Measurements from ENCODE around the gene LGALS3. TPM values are rescaled to one million over a fixed set of nuclear protein-coding genes. Genes with fewer than 3 reads are reported as not detected.

Gene LGALS3
- total RNA-seq, 1 donor = 368 TPM

GRCh38 chr14:55138091-55138490, 9.0 kb downstream of the LGALS3 start:
- H2AFZ ChIP-seq (ENCODE audit: low read length) = no peak overlapping the region
- H4K20me1 ChIP-seq (ENCODE audit: insufficient read depth, low read length) = peaks cover 13% of the 10 kb centered on the region
- DNase-seq (ENCODE audit: insufficient read length, low spot score, missing footprints) = no peak
- no peaks in the 10 kb centered on the region for H3K9me3 ChIP-seq (ENCODE audit: low read depth, low read length)
- H3K36me3 ChIP-seq (ENCODE audit: insufficient read depth, low read length) = peaks cover 48% of the 10 kb centered on the region
- H3K4me2 ChIP-seq (ENCODE audit: insufficient read depth, low read length) = peak overlapping the region; percentile 74
- H3K4me3 ChIP-seq (ENCODE audit: insufficient read depth, low read length) = no peak overlapping the region
- H3K4me1 ChIP-seq (ENCODE audit: insufficient read depth, low read length) = peaks cover 31% of the 10 kb centered on the region
- no peaks in the 10 kb centered on the region for H3K27me3 ChIP-seq (ENCODE audit: insufficient read depth, low read length)
- peak overlapping the region; percentile 83 for H3K27ac ChIP-seq (ENCODE audit: low read depth, low read length)
- peak; percentile 38 for TF ChIP-seq CTCF (IDR thresholded peaks at IDR 0.05; ENCODE audit: extremely low read depth, low read depth, low read length)
- peaks cover 74% of the 10 kb centered on the region for H3K79me2 ChIP-seq (ENCODE audit: insufficient read depth, low read length)

- Histone ChIP-seq H3K36me3 (ENCODE audit: insufficient read depth, low read length) (peaks cover 55% of the 10 kb centered on the region), H3K4me3 (ENCODE audit: insufficient read depth, low read length) (no peak overlapping the region), H3K4me1 (ENCODE audit: insufficient read depth, low read length) (peaks cover 23% of the 10 kb centered on the region), H3K27ac (ENCODE audit: low read depth, low read length) (peak overlapping the region; percentile 18), H3K4me2 (ENCODE audit: insufficient read depth, low read length) (no peak overlapping the region), H3K9me3 (ENCODE audit: low read depth, low read length) (no peaks in the 10 kb centered on the region), H3K27me3 (ENCODE audit: insufficient read depth, low read length) (no peaks in the 10 kb centered on the region), H3K79me2 (ENCODE audit: insufficient read depth, low read length) (peaks cover 63% of the 10 kb centered on the region), H2AFZ (ENCODE audit: low read length) (no peak overlapping the region), H4K20me1 (ENCODE audit: insufficient read depth, low read length) (peaks cover 8% of the 10 kb centered on the region)
- TF ChIP-seq CTCF (IDR thresholded peaks at IDR 0.05; ENCODE audit: extremely low read depth, low read depth, low read length) = no peak
- DNase-seq (ENCODE audit: insufficient read length, low spot score, missing footprints) = no peak
Observed at GRCh38 chr14:55139141-55139540, 10.1 kb downstream of the LGALS3 start.

GRCh38 chr14:55139696-55140509, 10.9 kb downstream of the LGALS3 start:
- Histone ChIP-seq H3K4me3 (ENCODE audit: insufficient read depth, low read length) (no peak overlapping the region), H3K79me2 (ENCODE audit: insufficient read depth, low read length) (peaks cover 58% of the 10 kb centered on the region), H3K9me3 (ENCODE audit: low read depth, low read length) (no peaks in the 10 kb centered on the region), H3K27me3 (ENCODE audit: insufficient read depth, low read length) (no peaks in the 10 kb centered on the region), H3K36me3 (ENCODE audit: insufficient read depth, low read length) (peaks cover 62% of the 10 kb centered on the region), H4K20me1 (ENCODE audit: insufficient read depth, low read length) (peaks cover 7% of the 10 kb centered on the region), H3K27ac (ENCODE audit: low read depth, low read length) (no peak overlapping the region), H2AFZ (ENCODE audit: low read length) (no peak overlapping the region), H3K4me1 (ENCODE audit: insufficient read depth, low read length) (peaks cover 23% of the 10 kb centered on the region), H3K4me2 (ENCODE audit: insufficient read depth, low read length) (no peak overlapping the region)
- no peak for TF ChIP-seq CTCF (IDR thresholded peaks at IDR 0.05; ENCODE audit: extremely low read depth, low read depth, low read length)
- no peak for DNase-seq (ENCODE audit: insufficient read length, low spot score, missing footprints)

GRCh38 chr14:55141825-55142224, 12.8 kb downstream of the LGALS3 start:
- H3K27ac ChIP-seq (ENCODE audit: low read depth, low read length) = no peak overlapping the region
- no peak for DNase-seq (ENCODE audit: insufficient read length, low spot score, missing footprints)
- no peak for TF ChIP-seq CTCF (IDR thresholded peaks at IDR 0.05; ENCODE audit: extremely low read depth, low read depth, low read length)
- H3K4me3 ChIP-seq (ENCODE audit: insufficient read depth, low read length) = no peak overlapping the region
- no peaks in the 10 kb centered on the region for H3K27me3 ChIP-seq (ENCODE audit: insufficient read depth, low read length)
- H3K79me2 ChIP-seq (ENCODE audit: insufficient read depth, low read length) = peaks cover 40% of the 10 kb centered on the region
- H4K20me1 ChIP-seq (ENCODE audit: insufficient read depth, low read length) = peaks cover 3% of the 10 kb centered on the region
- H3K4me2 ChIP-seq (ENCODE audit: insufficient read depth, low read length) = no peak overlapping the region
- peaks cover 12% of the 10 kb centered on the region for H3K4me1 ChIP-seq (ENCODE audit: insufficient read depth, low read length)
- H3K36me3 ChIP-seq (ENCODE audit: insufficient read depth, low read length) = peaks cover 76% of the 10 kb centered on the region
- no peak overlapping the region for H2AFZ ChIP-seq (ENCODE audit: low read length)
- no peaks in the 10 kb centered on the region for H3K9me3 ChIP-seq (ENCODE audit: low read depth, low read length)
